WERI-Rb-1 (cell line): Measurements from ENCODE around the gene TRIM37.

ENCODE experiments used
- DNase-seq: peaks from one replicate; pipeline ENCODE4 v3.0.0-alpha.2; 2020
- H3K27ac ChIP-seq: fragments of 250-450 bp; sonication (Bioruptor Pico); 2 replicates; pipeline ENCODE4 v1.5.1; 2020; ENCODE audit warnings: mild to moderate bottlenecking, moderate library complexity
- H3K27me3 ChIP-seq: fragments of 250-450 bp; sonication (Bioruptor Pico); 2 replicates; pipeline ENCODE4 v1.5.1; 2021; ENCODE audit warnings: mild to moderate bottlenecking, low read depth, moderate library complexity; ENCODE audit not compliant: insufficient read depth, severe bottlenecking
- H3K36me3 ChIP-seq: fragments of 250-450 bp; sonication (Bioruptor Pico); 2 replicates; pipeline ENCODE4 v1.5.1; 2020; ENCODE audit warnings: mild to moderate bottlenecking, moderate library complexity
- H3K4me3 ChIP-seq: 2 replicates; pipeline ENCODE4 v1.5.1; 2011; ENCODE audit warnings: low read depth, mild to moderate bottlenecking, control low read depth, low read length
- H3K9me3 ChIP-seq: fragments of 250-450 bp; sonication (Bioruptor Pico); 2 replicates; pipeline ENCODE4 v1.5.1; 2021; ENCODE audit warnings: mild to moderate bottlenecking, moderate library complexity; ENCODE audit not compliant: severe bottlenecking
- TF ChIP-seq, protein P1 (sequence below): IDR thresholded peaks from 2 replicates; pipeline ENCODE4 v1.5.1; 2011; ENCODE audit warnings: low read depth, mild to moderate bottlenecking, control low read depth, inconsistent platforms, low read length

The TRIM37 gene

DNA sequence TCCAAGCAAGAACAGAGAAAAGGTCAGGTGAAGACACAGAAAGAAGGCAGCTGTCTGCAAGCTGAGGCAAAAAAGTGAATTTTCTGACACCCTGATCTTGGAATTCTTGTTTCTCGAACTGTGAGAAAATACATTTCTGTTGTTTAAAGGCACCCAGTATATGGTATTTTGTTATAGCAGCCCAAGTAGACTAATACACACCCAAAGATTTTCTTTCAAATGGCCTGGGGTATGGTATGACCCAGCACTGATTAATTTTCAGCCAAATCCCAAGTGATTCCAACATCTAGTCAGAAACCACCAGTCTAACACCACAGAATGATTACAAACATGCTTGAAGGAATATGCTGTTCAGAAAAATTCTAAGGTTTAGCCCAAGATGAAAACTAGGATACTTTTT is 36.8 kb downstream of the TRIM37 start:
- TF ChIP-seq, protein P1, sequence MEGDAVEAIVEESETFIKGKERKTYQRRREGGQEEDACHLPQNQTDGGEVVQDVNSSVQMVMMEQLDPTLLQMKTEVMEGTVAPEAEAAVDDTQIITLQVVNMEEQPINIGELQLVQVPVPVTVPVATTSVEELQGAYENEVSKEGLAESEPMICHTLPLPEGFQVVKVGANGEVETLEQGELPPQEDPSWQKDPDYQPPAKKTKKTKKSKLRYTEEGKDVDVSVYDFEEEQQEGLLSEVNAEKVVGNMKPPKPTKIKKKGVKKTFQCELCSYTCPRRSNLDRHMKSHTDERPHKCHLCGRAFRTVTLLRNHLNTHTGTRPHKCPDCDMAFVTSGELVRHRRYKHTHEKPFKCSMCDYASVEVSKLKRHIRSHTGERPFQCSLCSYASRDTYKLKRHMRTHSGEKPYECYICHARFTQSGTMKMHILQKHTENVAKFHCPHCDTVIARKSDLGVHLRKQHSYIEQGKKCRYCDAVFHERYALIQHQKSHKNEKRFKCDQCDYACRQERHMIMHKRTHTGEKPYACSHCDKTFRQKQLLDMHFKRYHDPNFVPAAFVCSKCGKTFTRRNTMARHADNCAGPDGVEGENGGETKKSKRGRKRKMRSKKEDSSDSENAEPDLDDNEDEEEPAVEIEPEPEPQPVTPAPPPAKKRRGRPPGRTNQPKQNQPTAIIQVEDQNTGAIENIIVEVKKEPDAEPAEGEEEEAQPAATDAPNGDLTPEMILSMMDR = no peak
- Histone ChIP-seq H3K9me3 (no peaks in the 10 kb centered on the region), H3K27me3 (no peaks in the 10 kb centered on the region), H3K4me3 (no peak overlapping the region), H3K36me3 (peaks cover 50% of the 10 kb centered on the region), H3K27ac (no peak overlapping the region)
- no peak for DNase-seq

DNA sequence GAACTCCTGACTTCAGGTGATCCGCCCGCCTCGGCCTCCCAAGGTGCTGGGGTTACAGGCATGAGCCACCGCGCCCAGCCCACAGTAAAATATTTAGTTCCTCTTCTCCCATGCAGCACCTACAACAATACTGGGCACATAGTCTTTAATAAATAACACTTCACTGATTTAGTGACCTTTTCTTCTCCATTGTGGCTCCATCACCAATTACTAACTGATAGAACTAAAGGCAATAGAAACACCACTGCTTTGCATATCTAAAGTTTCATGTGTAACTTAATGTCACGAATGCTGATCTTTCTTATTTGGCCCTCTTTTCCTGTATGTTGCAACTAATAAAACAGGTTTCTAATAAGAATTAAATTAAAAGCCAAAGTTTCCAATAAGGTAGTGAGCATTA is 38.9 kb downstream of the TRIM37 start:
- no peaks in the 10 kb centered on the region for H3K27me3 ChIP-seq
- H3K4me3 ChIP-seq = no peak overlapping the region
- H3K27ac ChIP-seq = no peak overlapping the region
- no peaks in the 10 kb centered on the region for H3K9me3 ChIP-seq
- TF ChIP-seq, protein P1 = no peak
- peaks cover 46% of the 10 kb centered on the region for H3K36me3 ChIP-seq
- no peak for DNase-seq

DNA sequence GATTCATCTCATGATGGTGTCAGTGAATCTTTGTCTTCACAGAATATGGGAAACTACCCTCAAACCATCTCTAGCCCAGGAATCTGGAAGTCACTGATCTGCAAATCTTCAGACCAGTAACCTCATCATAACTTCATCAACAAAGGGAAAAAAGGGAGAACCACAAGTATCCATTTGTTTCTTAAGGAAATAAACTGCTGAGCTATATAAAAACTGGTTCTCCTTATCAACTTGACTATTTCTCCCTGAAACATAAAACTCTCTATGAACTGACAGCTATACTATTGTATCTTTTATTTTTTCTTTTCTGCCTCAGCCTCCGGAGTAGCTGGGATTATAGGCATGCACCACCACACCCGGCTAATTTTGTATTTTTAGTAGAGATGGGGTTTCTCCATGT is 39.3 kb downstream of the TRIM37 start:
- Histone ChIP-seq H3K4me3 (no peak overlapping the region), H3K36me3 (peaks cover 47% of the 10 kb centered on the region), H3K27ac (no peak overlapping the region), H3K27me3 (no peaks in the 10 kb centered on the region), H3K9me3 (no peaks in the 10 kb centered on the region)
- DNase-seq = no peak
- TF ChIP-seq, protein P1 = no peak

DNA sequence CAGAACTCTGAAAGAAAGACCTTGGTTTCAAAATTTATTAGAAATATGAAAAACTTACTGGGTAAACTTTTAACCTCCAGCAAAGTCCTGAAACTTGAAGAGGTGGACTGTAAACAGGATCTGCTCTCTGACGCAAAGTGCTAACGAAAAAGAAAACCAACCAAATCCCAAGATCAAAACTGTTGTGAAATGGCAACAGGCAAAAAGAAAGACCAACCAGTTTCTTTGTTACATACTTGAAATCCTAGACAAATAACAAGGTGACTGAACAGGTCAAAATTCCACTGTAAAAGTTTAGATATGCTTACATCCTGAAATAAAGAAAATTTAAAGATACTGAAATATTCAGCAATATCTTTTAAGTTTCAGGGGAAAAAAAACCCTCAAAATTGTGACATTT is 44.2 kb downstream of the TRIM37 start:
- TF ChIP-seq, protein P1 = no peak
- H3K36me3 ChIP-seq = peaks cover 58% of the 10 kb centered on the region

DNA sequence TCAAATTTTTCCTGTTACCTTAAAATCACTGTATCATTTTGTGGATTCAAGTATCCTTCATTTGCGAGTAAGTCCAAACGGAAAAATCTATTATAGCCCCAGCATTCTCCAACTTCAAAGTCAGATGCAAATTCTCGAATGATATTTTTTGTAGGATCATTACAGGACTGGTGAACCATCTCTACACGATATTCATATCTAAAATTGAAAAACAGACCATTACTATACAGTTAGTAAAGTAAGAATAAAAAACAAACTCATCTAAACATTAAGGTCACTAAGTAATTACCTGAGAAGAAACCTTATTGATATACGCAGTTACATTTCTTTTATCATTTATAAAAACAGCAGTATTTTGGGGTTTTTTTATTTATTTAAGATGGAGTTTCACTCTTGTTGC is 49.8 kb downstream of the TRIM37 start:
- H3K36me3 ChIP-seq = peaks cover 70% of the 10 kb centered on the region
- no peak for DNase-seq

More for the DNA sequence above, 44.2 kb downstream of the TRIM37 start:
- Histone ChIP-seq H3K27ac (no peak overlapping the region), H3K27me3 (no peaks in the 10 kb centered on the region), H3K4me3 (no peak overlapping the region), H3K9me3 (no peaks in the 10 kb centered on the region)
- DNase-seq = no peak

DNA sequence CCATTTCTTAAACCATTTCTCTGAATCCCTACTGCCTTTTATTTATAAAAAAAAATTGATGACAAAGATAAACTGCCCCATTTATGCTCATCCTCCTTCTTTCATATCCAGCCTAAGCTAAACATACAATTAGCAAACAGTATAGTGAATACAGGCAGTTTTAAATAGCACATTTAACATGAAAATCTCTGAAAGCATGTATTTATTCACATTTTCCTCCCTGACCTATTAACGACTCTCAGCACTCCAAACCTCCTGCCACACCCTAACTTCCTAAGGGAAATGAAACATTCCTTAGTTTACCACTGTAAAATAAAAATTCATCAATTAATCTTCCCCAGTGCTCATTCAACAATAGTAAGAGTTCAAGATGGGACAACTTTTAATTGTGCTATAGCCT is 56.9 kb downstream of the TRIM37 start:
- no peaks in the 10 kb centered on the region for H3K27me3 ChIP-seq
- no peak overlapping the region for H3K27ac ChIP-seq
- TF ChIP-seq, protein P1 = no peak
- no peaks in the 10 kb centered on the region for H3K9me3 ChIP-seq
- peaks cover 69% of the 10 kb centered on the region for H3K36me3 ChIP-seq
- no peak overlapping the region for H3K4me3 ChIP-seq
- no peak for DNase-seq

More for the DNA sequence above, 49.8 kb downstream of the TRIM37 start:
- Histone ChIP-seq H3K27me3 (no peaks in the 10 kb centered on the region), H3K4me3 (no peak overlapping the region), H3K9me3 (no peaks in the 10 kb centered on the region), H3K27ac (no peak overlapping the region)
- TF ChIP-seq, protein P1 = no peak
